HG03095 (cell line): ENCODE results near the gene PCYT1A.
A peak's percentile ranks its signal among the peaks of the same experiment; 100 is the strongest.

Experiments
- ATAC-seq: cut with Tn5 transposase; IDR thresholded peaks from one replicate; pipeline ENCODE4 v1.9.1; 2021; ENCODE audit warnings: moderate library complexity; ENCODE audit not compliant: unreplicated experiment

The PCYT1A gene

DNA sequence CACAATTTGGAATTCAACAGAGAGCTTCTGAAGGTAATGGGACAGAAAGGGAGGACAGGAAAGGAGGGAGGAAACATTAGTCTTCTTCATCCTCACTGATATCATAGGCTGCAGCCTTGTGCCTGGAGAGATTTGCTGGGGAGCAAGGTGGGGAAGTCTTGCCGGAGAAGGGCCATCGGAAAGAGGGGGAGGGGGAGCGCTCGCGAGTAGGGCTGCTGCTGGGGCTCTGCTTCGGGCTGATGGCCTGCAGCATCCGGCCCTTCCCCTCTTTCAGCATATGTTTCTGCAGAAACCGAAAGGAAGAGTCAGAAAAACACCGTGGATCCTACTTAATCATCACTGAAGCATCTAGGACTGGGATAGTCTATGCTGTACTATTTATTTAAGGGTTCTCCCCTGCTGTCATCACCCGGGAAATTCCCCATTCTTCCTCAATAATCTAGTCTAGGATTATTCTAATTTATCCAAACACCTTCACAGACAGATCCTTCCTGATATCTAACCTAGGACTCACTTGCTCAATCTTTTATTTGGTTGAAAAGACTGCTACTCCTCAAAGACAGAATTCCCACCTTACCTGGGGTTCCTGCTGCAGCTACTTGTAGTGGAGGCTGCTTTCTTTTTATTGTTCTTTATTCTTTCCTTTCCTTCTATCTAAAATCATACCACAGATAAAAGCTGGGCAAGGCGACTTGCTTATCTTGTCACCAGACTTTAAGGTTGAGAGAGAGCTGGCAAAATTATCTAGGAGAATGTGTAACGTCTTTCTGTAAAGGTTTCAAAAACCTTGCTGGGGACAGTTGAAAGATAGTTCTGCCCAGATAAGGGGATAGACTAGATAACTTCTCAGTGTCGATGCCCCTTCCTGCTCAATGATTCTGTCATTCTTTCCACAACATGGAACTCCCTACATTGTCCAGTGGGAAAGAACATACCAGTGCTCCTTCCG is 48.6 kb downstream of the PCYT1A start:
- no peak for ATAC-seq

- ATAC-seq, result no peak
These were observed 50.3 kb downstream of the PCYT1A start for GRCh38 chr3:196237203-196237602.

DNA sequence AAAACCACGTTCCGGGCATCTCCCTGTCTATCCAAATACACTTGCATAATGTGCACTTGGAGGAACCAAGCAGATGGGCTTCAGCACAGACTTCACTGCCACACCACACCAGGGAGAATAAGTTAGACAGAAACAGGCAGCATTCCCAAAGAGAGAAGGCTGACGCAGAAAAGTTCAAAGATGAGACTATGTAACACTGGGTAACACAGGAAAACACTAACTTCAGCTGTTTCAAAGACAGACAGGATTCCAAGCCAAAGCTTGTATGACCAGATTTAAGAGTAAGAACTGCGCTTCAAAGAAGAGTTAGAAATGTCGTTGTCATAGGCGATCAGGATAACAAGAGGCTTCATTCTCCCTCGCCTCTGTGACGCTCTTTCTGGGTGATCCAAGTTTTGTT is 51.3 kb downstream of the PCYT1A start:
- ATAC-seq, result no peak

GRCh38 chr3:196235452-196236122 is 51.9 kb downstream of the PCYT1A start:
- ATAC-seq, result no peak

DNA sequence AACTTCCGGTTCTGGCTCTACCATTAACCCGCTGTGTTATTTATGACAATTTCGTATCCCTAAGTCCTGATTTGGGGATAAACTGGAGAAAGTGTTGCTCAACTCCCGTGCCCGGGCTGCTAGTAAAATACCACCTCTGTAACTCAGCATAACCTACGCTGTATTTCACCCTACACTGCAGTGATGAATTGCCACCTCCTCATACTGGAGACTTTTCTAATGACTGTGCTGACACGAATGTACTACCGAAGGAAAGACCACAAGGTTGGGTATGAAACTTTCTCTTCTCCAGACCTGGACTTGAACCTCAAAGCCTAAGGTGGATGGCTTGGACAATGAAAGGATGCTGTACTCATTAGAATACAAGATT is 54.7 kb downstream of the PCYT1A start:
- no peak for ATAC-seq

DNA sequence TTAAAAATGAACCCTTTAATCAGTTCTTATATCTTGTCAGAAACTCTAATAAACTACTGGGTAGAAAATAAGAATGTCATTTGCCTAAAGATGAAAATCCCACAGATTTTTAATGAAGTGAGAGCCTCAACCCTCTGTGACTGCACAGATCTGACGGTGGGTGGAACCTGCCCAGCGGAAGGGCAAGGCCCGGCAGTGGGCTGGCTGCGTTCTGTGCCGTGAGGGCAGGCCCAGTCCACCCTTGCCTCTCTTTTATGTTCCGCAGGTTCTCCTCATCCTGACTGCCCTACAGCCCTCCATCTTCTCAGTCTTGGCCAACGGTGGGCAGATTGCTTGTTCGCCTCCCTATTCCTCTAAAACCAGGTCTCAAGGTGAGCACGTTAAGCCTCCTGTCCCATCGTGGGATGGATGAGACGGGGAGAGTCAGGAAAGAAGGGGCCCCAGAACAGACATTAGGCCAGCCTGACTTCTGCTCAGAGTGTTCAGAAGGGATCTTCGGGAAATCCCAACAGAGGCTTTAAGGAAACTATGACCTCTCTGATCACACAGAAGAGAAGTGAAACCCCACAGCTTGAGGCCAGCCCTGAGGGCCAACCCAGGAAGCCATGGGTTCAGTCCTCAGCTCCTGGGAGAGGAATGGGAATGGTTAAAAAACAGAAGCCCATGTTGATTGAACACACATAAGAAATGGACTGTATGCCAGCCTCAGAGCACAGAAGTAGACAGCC is 55.2 kb downstream of the PCYT1A start:
- no peak for ATAC-seq

DNA sequence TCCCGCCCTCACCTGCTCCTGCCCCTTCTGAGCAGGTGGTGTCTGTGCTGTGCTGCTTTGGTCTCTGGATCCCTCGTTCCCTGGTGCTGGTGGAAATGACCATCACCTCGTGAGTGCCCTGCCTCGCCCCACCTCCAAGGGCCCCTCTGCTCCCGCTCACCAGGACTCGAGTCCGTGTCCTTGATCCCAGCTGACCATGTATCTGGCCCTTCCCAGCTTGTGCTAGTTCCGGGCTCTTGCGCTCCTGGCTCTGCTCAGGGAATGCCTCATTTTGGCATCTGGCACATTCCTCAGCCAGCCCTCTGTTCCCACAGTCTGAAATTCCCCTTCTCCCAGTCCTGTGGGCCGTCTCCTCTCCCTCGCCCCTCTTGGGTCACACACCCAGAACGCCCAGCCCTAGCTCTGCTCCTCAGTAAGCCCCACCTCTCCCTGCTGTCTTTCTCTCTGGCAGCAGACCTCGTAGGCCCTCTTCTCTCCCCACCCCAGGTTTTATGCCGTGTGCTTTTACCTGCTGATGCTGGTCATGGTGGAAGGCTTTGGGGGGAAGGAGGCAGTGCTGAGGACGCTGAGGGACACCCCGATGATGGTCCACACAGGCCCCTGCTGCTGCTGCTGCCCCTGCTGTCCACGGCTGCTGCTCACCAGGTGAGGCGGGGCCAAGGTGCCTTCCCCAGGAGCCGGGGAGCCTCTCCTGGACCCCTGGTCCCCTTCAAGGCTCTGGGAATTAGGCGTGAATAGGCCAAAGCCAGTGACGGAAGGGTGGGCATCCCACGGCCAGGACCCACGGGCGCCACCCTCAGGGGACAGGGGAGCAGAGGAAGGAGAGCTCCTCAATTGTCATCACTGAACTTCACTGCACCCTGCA is 59.7 kb downstream of the PCYT1A start:
- no peak for ATAC-seq

GRCh38 chr3:196227121-196227561 is 60.4 kb downstream of the PCYT1A start:
- no peak for ATAC-seq

GRCh38 chr3:196225763-196226364 is 61.7 kb downstream of the PCYT1A start:
- no peak for ATAC-seq

- no peak for ATAC-seq
These were observed 62.4 kb downstream of the PCYT1A start for GRCh38 chr3:196225086-196225485.

- ATAC-seq, result no peak
These were observed 64.5 kb downstream of the PCYT1A start for GRCh38 chr3:196222876-196223595.

DNA sequence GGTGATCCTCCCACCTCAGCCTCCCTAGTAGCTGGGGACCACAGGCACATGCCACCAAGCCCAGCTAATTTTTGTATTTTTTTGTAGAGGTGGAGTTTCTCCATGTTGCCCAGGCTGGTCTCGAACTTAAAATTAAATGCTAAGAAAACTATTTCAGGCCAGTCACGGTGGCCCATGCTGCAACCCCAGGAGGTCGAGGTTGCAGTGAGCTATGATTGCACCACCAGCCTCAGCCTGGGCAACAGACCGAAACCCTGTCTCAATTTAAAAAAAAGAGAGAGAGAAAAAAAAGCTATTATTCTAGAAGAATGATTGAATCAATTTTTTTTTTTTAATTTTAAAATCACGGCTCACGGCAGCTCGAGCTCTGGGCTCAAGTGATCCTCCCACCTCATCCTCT is 66.5 kb downstream of the PCYT1A start:
- ATAC-seq, result no peak

DNA sequence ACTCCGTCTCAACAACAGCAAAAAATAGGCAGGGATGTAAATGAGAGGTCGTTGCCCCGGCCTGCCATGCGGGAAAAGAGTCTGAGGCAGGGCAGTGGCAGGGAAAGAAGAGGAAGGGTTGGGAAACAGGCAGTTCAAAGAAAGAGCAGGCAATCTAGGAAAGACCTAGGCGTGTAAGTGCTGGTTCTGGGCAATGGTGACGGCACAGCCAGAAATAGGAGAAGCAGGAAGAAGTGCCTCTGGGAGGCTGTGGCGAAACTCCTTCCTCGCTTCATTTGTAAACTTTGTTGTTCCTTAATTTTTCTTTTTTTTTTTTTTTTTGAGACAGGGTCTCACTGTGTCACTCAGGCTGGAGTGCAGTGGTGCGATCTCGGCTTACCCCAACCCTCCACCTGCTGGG is 66.9 kb downstream of the PCYT1A start:
- ATAC-seq, result no peak

GRCh38 chr3:196219970-196220311 is 67.6 kb downstream of the PCYT1A start:
- ATAC-seq, result no peak

- peak; percentile 65 for ATAC-seq
These were observed 68.1 kb downstream of the PCYT1A start for GRCh38 chr3:196219194-196219969.

DNA sequence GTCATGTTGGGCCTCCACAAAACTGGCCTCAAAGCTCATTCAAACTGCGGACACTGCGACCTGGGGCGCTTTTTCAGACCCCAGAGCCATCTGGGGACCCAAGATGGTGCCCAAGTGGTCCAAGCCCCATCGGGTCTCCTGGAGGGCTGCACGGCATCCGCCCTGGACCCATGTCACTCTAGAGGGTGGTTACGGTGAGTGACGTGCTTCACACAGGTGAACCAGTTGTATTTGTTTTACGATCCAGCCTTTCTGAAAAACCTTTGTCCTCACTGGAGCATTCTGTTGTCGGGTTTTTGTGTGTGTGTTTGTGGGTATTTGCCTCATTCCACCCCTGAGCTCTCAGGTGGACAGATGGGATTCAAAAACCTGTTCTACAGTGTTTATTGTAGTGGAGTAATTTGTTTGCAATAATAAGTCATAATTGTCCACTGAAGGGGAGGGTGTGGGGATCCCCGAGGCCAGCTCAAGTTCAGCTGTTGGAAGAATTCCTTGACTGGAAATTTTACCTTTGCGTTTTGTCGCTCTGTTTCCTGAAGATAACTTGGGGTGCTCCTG is 69.3 kb downstream of the PCYT1A start:
- no peak for ATAC-seq

DNA sequence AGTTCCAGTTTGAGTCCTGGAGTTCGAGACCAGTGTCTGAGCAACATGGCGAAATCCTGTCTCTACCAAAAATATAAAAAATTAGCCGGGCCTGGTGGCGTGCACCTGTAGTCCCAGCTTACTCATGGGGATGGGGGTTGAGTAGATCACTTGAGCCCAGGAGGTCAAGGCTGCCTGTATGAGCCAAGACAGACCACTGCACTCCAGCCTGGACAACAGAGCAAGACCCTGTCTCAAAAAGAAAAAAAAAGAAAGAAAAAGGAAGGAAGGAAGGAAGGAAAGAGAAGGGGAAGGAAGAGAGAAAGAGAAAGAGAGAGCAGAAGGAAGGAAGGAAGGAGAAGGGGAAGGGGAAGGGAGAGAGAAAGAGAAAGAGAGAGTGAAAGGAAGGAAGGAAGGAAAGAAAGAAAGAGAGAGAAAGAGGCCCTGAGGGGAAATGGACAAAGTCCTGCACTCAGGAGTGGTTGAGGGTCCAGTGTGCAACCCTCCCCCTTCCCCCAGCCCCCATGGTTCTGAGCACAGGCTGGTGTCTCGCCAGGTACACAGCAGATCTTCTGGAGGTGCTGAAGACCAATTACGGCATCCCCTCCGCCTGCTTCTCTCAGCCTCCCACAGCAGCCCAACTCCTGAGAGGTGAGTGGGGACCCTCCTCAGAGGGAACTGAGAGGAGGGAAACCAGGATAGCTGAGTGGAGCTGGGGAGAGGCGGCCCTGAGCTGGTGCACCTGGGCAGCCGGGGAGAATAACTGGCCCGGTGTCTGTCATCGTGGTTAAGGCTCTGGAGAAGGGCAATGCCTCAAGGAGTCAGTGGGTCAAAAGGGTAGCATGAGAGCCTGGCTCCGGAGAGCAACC is 70.0 kb downstream of the PCYT1A start:
- ATAC-seq, result no peak
